EL (cell line): ENCODE measurements around the gene WNK2.

Experiments used
- DNase-seq: peaks from one replicate; pipeline ENCODE4 v3.0.0-alpha.2; 2016

Gene WNK2

DNA sequence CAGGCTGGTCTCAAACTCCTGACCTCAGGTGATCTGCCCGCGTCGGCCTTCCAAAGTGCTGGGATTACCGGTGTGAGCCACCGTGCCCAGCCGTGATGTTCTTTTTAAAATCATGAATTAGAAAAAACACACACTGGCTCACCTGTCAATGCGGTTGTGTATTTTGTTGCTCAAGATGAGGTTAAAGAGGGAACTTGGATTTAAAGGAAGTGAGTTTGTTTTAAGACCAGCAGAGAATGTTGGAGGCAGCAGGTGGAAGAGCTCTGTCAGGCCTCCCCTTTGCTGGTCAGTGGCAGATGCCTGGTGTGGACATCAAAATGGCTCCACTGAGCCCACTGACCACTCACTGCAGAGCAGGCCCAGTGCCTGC is 38.9 kb downstream of the WNK2 start:
- DNase-seq = no peak

DNA sequence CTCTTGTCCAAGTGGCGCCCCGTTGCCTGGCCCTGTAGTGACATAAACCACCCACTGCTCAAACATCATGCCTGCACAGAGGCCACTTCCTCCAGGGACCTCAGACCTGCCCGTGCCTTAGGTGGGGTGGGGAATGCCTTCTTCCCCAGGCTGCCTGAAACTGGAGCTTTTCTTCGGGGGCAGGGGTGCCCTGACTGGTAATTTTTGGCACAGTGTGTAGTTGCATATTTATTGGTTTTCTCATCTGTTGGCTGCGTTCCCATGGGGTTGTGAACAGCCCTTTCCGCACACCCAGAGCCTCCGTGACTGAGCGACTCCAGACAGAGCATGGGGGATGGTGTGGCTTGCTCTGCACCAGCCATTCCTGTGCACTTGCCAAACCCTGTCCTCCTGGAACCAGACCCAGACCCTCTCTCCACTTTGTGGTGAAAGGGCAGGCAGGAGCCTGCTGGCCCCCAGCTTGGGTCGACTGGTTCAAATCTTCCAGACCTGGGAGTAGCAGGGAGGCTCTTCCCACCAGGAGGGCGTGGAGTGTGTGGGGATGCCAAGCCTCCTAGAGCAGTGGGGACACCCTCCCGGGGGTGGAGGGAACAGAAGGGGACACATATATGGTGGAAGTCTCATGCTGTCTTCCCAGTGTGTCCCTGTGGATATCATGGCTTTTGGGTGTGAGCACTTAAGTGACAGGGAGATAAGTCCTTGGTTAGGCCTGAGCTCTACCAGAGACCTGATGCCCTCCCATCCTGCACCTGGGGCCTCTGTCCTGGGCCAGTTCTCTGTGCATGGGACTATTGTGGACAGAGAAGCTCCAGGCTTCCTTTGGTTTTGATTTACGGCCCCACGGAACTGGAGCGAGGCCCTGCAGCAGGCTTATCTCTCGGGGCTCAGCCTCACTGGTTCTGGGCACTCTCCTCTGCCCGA is 39.6 kb downstream of the WNK2 start:
- peak; percentile 95 for DNase-seq

DNA sequence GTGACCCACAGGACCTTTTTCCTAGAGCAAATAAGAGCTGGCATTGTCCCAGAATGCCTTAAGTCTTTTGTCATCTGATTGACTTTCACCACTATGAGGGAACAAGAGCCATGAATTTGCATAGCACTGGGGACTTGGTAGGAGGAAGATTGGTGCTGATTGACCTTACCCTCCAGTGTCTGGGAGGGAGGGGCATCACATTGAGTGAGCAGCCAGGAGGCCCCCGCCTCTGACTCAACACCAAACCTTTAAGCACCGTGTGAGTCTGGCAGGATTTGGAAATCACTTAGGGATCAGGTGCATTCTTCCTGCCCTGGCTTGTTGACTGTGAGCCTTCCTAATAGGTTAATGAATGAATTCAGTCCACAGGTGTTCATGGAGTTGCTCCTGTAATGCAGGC is 40.7 kb downstream of the WNK2 start:
- DNase-seq = peak; percentile 9

DNA sequence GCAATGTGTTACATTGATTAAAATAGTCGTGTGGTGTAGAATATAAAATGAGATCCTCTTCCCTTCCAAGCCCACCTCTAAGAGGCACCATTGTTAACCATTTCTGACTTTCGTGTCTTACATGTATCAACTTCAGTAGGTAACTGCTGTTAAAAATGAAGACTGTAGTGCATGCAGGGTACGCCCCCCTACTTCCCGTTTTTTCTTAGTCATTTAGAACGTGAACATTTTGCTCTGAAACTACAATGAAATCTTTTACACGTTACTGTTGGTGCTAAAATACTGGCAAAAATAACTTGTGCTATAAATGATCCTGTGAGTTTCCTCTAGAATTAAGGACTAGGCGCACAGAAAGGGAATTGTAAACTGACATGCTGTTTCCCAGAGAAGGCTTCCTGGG is 41.5 kb downstream of the WNK2 start:
- no peak for DNase-seq

DNA sequence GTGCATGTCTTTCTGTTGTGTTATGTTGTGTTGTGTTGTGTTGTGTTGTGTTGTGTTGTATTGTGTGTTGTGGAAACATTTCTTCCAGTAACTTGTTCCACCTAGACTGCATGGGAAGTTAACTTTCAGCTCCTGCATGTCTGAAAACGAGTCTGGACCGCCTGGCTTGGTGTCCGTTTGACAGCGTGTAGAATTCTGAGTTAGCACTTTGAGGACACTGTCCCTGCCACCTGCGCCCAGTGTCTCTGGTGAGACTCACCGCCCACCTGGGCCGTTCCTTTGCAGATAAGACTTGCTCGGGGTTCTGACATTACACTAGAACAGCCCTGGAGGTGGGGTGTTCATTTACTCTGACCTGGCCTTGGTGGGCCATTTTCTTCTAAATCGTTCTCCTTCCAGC is 42.0 kb downstream of the WNK2 start:
- DNase-seq = no peak

DNA sequence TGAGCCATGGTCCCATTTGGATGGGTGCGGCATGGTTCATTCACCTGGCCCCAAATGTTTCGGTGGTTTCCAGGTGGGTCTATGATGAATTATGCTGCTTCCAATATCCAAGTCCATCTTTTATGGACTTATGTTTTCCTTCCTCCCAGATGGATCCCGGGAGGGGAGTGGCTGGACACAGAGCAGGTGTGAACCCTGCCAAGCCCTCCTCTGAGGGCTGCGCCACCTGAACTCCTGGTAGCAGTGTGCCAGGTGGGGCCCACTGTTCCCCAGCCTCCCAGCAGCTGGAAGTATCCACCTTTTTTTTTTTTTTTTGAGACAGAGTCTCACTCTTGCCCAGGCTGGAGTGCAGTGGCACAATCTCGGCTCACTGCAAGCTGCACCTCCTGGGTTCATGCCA is 42.9 kb downstream of the WNK2 start:
- no peak for DNase-seq

DNA sequence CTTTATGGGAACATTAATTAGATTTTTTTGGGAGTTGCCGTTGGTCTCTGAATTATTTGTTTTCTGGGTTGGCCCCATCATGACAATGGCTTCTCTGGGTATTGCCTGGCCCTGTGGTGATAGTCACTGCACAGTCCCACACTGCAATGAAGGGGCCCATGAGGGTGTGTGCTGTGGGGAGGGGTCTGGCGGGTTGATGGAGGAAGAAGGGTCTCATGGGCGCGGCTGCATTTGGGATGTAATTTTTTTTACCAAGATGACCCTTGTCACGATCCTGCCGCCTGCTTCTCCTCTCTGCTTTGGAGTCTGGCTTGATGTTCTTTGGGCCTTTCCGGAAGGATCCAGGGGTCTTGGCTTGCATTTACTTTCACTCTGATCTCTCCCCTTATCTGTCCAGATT is 44.1 kb downstream of the WNK2 start:
- no peak for DNase-seq

DNA sequence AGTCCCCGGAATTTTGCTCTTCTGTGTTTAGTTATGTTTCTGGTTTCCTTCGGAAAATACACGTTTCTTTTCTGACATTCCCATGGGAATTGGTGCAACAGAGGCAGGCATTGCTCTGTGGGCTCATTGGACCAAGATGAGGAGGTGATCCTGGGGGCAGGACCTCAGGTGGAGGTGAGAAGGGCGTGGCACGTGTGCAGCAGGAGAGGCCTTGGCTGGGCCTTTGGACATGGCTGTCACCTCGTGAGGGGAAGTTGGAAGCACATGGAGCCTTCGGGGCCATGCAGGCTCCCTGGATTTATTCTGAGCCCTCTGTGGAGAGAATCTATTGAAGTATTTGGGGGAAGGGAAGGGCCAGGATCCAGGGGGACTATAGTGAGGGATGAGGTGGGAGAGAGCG is 44.5 kb downstream of the WNK2 start:
- no peak for DNase-seq

DNA sequence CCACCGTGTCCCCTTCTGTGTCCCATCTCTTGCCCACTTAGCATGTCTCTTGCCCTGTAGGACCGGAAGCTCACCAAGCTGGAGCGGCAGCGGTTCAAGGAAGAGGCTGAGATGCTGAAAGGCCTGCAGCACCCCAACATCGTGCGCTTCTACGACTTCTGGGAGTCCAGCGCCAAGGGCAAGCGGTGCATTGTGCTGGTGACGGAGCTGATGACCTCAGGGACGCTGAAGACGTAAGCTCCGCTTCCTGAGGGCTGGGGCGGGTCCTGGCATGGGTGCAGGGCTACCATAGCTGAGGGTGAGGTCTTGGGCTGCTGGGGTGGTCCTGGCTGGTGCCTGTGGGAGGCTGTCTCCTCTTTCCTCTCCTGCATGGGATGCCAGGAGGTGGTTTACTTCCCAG is 45.7 kb downstream of the WNK2 start:
- no peak for DNase-seq

DNA sequence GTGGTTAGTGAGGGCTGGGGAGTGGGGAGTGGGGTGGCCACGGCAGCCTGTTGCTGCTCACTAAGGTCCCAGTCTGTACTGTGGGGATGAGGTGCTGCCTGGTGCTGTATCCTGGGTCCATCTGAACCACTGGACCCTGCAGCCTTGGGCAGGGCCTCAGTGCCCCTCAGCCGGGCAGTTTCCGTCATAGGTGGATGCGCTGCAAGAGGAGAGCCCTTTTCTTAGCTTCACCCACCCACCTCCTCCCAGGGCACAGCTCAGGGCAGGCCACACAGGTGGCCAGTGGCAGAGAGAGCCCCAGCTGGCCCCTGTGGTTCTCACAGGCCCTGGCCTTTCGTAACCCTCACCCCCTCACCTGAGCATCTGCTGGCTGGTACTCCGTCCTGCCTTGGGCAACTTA is 46.2 kb downstream of the WNK2 start:
- no peak for DNase-seq

DNA sequence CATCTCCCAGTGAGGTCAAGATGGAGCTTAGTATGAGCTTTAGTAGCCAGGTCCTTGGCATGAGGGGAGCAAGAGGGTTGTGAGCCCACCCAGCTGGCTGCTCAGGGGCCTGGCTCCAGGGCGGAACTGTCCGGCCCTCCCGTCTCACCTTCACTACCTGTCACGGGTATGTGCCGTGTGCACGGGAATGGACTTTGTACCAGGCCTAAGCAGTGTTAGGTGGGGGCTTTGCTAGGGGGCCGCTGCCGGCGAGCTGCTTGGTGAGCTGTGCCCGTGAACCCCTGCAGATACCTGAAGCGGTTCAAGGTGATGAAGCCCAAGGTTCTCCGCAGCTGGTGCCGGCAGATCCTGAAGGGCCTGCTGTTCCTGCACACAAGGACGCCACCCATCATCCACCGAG is 46.7 kb downstream of the WNK2 start:
- no peak for DNase-seq

DNA sequence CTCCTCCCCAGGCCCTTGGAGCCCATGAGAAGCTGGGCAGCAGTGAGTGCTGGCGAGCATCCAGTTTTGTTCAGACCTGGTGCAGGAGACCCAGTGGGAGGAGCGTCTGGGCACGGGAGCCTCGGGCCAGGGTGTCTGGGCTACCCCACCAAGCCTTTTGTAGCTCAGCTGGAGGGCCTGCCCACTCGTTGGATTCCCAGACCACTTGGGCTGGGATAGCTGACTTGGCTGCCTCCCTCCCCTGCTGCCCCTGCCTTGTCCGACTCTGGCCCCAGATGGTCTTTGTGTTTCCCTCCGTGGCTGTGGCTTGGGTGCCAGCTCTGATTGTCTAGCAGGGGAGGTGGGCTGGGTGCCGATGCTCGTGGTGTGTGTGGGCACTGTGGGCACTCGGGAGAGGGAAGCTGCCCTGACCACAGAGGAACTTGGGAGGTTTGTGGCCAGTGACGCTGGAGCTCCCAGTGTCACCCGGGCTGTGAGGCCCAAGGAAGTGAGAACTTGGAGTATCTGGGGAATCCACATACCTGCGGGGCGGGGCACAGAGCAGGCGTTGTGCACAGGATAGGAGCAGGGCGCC is 47.3 kb downstream of the WNK2 start:
- DNase-seq = no peak

DNA sequence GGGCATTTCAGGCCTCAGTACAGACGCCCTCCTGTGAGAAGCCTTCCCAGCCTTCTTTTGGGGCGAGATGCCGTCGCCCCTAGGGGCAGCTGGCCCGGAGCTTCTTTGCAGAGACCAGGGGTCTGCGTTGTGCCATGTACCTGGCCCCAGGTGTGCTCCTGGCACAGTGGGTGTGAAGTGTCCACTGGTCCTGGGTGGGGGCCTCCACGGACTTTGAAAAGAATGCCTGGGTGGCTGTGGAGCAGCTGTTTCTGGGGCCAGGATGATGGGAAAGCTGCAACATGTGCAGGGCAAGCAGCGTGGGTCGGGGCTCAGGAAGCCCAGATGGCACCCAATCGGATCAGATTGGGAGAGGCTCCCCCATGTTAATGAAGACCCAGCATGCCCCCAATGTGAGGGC is 47.8 kb downstream of the WNK2 start:
- DNase-seq = no peak

DNA sequence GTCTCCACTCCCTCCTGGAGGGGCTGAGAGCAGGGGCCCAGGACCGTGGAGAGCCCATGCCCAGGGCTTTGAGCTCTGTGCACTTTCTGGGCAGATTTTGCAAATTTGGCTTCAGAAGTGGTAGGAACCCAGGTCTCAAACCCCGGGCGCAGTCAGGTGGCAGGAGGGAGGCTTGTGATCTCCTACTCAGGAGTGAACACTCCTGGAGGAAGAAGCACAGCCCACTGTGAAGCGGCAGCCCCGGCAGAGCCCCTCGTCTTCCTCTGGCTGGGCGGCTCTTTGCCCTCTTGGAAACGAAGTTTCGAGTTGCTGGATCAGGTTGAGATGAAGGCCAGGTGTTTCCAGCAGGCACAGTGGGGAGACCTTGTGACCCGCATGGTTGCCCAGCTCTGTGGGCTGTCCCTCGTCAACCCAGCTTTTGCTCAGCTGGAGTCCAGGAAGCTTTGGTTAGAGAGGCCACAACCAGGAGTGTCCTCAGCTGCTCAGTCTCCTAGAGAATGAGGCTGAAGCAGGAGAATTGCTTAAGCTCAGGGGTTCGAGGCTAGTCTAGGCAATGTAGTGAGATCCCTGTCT is 48.5 kb downstream of the WNK2 start:
- no peak for DNase-seq

DNA sequence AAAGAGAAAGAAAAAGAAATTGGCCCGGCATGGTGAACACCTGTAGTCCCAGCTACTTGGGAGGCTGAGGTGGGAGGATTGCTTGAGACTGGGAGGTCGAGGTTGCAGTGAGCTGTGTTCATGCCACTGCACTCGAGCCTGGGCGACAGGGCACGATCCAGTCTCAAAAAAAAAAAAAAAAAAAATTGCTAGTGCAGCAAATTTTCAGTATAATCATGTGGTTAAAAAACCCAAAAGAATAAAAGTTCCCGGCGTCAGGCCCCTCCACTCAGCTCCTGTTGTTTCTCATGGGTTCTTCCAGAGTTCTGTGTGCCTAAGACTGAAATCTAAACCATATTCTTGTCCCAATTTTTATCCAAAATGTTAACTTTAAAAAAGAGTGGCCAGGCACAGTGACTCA is 49.1 kb downstream of the WNK2 start:
- DNase-seq = no peak

DNA sequence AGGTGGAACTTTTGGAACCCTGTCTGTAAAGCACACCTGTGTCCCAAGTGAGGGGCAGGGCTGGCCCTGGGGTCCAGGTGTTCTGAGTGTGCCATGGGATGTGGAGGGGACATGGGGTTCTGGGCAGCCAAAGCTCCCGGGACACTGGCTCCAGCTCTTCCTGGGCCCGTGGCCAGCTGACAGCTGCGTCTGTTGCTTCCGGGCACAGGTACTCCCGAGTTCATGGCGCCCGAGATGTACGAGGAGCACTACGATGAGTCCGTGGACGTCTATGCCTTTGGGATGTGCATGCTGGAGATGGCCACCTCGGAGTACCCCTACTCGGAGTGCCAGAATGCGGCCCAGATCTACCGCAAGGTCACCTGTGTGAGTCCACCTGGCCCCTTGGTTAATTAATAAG is 50.7 kb downstream of the WNK2 start:
- no peak for DNase-seq

DNA sequence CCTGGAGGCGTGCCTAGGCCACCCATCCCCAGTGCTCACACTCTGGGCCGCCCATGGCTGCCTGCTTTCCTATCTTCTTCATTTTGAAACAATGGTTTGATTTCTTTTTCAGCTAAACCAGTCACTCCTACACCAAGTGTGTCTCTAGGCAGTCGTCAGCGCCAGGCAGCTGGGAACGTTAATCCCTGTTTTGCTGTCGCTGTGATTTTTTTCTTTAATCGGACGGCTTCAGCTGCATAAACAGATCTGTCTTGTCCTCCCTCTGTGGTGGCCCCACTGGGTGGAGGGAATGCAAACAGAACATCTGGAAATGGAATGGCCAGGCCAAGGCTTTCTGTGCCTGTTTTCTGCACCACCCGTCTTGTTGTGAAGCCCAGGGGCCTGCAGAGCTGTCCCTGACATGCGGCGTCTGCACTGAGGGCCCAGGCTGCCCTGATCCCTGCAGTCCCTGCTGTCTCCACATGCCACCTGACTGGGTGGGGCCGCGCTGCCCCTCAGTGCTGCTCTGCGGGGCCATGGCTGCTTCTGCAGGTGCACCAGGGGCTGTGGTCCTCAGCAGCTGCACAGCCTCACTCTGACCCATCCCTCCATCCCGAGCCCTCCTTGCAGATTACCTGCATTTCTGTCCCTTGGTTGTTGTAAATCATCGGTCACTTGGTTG is 51.5 kb downstream of the WNK2 start:
- no peak for DNase-seq

DNA sequence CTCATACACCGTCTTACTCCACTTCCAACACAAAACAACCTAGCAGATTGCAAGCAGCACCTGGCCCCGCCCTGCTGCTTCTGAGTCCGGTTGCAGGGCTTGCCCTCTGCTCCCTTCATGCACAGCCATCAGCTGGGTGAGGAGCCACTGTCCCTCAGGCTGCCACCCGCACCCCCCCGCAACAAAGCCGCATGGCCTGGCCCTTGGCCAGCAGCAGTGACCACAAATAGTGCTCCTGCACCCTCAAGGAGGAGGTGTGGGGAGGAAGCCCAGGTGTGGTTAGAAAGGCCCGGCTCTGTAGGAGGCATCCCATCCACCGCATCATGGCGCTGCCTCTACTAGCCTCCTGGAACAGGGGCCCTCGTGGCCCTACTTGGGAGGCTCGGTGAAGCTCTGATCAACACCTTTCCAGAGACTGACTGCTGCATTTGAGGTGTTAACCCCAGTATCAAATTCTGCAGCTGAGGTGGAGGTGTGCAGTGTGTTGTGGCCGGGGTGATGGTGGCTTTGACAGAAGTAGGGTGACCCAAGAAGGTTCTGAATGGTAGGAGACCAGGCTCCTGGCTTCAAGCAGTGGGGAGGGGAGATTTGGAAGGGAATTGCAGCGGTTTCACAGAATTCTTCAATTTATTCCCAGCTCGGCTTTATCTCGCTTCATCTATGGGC is 52.7 kb downstream of the WNK2 start:
- DNase-seq = no peak

DNA sequence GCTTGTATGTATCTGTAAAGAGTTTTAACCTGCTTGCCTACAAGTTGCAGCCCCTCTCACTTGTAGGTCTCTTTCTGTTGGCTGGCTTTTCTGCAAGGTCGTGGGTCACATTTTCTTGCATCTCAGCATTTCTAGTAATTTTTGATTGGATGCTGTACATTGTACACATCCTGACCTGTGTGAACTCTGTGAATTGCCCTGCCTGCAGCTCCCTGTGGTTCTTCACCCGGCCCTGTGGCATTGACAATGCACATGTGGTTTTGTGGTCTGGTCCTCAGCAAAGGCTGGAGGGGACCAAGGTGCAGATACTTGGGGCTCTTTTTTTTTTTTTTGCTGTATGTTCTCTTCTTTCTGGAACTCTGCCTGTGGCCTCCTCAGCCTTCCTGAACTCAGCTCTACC is 53.6 kb downstream of the WNK2 start:
- DNase-seq = no peak

DNA sequence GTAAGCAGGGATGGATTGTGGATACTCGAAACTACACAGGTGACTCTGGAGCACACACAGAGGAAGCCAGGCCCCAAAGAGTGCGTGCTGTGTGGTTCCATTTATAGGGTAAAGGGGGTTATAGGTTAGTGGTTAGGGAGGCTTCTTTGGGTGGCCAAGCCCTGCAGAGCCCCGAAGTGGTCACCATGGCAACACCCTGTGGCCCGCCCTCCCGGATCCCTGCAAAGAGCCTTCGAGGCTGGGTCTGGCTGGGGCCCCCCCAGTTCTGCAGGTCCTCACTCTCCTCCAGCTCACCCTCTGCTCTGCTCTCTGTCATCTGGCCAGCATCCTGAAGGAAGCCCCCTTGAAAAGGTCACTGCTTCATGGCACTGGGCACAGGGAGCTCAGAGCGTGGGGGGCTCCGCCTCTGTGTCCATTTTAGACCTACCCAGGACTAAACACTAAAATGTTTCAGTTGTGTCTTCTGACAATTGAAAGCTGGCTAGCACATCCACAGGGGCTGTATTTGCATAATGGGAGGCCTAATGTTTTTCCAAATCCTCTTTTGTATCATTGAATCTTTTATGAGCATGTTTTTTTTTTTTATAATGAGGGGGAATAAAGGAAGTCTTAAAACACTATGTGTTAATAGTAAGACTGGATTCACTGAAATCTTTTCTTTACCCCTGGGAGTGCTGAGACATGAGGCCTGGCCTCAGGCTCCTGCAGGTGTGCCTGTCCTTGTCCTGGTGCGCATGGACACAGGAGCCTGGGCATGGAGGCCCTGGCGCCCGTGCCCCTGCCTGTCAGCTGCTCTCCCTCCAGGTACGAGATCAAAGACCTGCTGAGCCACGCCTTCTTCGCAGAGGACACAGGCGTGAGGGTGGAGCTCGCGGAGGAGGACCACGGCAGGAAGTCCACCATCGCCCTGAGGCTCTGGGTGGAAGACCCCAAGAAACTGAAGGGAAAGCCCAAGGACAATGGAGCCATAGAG is 55.3 kb downstream of the WNK2 start:
- no peak for DNase-seq

DNA sequence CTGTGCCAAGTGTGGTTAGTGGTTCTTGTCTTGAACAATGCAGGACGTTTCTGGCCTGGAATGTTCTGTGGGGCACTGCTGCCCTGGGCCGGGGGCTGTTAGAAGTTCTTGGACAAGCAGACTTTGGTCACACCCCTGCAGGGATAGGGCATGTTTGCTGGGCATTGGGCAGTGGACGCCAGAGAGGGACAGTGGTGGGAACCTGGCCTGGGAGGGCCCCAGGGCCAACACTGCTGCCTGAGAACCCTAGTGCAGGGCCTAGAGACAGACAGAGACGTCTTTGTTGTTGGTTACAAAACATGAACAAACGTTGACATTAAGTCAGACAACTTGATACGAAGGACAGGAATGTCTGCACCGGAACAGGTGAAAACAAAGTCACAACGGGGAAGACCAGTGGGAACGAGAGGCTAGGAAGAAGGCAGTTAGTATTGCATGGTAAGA is 57.0 kb downstream of the WNK2 start:
- no peak for DNase-seq

DNA sequence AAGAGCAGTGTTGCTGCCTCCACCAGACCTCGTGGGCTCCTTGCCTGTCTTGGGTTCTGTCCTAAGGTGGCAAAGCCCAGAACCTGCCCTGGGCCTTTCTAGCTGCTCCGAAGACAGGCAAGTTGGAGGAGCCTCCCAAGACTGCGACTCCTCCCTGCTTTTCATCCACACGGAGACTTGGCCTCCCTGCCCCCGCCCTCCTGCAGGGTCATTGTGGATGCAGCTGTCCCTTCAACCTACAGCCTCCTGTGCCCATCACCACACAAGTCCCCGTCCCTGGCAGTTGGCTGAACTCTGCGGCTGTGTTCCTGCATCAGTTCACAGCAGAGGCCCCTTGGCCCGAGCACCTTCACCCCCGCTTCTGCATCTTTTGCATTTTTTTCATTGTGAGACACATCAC is 59.2 kb downstream of the WNK2 start:
- DNase-seq = no peak
